CD4-positive, alpha-beta T cell treated with Interleukin-17A for 4 hours (primary cell): ENCODE measurements around the gene PHF13.

Experiments
- DNase-seq: peaks from one replicate; pipeline ENCODE4 v3.0.0-alpha.2; 2020; ENCODE audit warnings: mixed read lengths

PHF13 gene

DNA sequence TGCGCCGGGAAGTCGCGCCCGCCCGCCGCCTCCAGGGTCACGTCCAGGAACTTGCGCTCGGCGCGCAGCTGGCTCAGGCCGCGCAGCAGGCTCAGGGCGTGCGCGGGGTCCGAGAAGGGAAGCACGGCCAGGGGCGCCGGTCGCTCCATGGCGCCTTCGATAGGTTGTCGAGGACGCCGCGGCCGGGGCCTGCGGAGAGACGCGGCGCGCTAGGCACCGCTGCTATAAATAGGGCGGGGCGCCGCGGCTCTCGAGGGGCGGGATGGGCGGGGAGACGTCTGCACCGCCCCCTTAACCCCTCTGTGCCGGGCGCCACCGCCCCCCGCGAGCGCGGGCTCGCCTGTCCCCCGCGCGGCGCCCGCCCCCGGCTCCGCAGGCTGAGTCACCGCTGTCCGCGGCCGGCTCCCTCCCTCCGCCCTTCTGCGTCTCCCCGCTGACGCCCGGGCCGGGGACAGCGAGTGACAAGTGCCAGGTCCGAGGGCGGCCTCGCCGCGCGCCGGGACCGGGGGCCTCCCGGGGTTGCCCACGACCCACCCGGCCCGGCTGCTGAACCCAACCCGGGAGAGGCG, 10.8 kb upstream of the PHF13 start, which contains the start of gene KLHL21:
TSS of gene KLHL21 (minus strand) at position 201 of the 569 bp plus-strand sequence. CDS start at position 149, 52 bp downstream.
- peak; percentile 94 for DNase-seq

DNA sequence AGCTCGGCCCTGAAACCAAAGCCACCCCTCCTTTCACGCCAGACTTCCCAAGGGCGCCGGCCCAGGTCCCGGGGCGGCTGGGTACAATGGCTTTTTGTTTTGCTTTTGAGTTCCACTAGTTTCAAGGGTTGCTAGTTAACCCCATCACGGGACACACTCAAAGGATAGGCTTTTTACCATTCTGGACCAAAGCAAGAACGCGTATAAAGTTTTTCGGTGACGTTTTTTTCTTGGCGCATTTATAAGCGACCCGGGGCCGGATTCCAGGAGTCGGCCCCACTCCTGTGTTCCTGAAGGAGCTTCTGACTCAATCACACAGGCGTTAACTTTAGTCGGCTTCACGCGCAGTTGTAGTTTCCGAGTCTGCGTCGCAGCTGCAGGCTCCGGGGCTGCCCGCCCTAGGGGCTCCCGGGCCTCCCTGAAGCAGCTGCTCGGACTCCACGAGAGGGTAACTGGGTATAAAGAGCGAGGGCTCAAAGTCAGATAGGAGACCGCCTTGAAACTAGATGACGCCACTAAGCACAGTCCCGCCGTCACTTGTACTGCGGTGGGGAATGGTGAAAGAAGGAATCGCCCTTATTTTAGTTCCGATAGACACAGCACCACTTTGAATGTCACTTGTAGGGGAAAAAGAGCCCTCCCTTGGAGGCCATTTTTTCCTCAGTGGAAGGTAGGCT, 10.2 kb upstream of the PHF13 start:
- peak; percentile 65 for DNase-seq

- DNase-seq, result peak; percentile 42
These were observed 9.5 kb upstream of the PHF13 start for GRCh38 chr1:6603915-6604558.

- no peak for DNase-seq
These were observed 730 bp upstream of the PHF13 start for GRCh38 chr1:6612641-6613360.

DNA sequence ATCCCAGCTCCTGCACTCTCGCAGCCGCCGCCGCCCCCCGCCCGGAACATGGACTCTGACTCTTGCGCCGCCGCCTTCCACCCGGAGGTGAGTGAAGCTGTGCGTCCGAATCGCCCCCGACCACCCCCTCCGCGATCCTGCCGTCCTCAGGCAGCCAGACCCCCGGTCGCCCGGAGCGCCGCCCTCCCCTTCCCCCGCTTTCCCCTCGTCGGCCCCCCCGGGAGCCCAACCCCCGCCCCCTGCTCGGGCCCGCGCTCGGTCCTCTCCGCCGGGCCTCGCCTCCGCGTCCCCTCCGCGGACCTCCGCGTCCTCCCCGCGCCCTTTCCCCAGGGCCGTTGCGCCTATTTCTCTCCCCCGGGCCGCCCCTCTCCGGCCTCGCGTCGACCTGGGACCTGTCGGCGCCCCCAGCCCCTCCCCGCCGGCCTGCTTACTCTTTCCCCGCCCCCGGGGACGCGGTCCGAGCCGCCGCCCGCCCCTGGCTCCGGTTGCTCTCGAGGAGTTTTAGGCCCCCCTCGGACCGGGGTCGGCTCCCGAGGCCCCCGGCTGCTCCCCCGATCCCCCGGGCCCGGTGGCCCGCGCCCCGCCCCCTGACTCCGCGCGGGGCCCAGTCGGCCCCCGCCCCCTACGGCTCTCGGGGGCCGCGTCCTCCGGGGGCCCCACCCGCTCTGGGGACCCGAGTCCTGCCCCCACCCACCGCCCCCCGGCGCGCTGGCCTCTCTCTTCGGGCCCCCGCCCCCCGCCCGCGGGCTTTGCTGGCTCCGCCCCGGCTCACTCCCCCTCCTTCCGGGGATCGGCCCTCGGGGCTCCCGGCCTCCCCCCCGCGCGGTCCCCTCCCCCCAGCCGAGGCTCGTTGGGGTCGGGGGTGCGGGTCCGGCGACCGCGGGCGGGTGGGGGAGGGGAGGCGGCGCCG, 743 bp downstream of the PHF13 start:
- peak; percentile 71 for DNase-seq

- peak; percentile 26 for DNase-seq
These were observed 1.6 kb downstream of the PHF13 start for GRCh38 chr1:6614929-6615785.

GRCh38 chr1:6619045-6619444, 5.5 kb downstream of the PHF13 start:
- no peak for DNase-seq

GRCh38 chr1:6621429-6622391, 8.2 kb downstream of the PHF13 start:
- DNase-seq, result no peak

GRCh38 chr1:6622396-6623152, 9.0 kb downstream of the PHF13 start:
- no peak for DNase-seq

DNA sequence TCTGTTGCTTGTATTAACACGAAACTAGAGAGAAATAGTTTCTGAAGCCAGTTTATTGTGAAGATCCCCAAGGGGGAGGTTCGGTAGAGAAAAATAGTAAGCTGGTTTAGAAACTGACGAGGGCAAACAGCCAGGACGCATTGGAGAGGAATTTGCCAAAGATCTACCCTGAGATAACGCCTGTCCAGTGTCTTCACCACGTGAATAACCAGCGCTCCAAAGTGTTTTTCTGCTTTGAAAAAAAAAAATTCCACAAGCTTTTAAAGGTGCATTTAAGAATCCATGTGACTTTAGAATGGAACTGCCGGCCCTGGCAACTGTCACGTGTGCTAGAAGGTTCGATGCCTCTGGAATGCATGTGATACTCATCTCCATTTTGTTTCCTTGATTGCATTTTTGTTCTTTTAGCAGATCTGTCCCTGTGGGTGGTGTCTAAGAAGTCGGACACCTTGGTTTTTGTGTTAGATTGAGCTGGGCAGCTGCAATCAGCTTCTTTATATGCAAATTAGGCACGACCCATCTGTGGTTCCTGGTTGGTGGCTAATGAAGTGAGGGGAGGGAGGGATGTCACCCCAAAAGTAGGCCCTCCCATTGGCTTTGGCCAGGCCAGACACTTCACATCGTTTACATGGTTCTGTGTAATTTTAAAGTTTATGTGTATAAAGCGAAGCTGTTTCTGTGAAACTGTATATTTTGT, 9.9 kb downstream of the PHF13 start:
- no peak for DNase-seq

- peak; percentile 94 for DNase-seq
These were observed 11.4 kb downstream of the PHF13 start, which contains the start of gene THAP3 for GRCh38 chr1:6624710-6625583. TSS of gene THAP3 (plus strand) at chr1:6624868. CDS start at chr1:6625219, 351 bp downstream.

DNA sequence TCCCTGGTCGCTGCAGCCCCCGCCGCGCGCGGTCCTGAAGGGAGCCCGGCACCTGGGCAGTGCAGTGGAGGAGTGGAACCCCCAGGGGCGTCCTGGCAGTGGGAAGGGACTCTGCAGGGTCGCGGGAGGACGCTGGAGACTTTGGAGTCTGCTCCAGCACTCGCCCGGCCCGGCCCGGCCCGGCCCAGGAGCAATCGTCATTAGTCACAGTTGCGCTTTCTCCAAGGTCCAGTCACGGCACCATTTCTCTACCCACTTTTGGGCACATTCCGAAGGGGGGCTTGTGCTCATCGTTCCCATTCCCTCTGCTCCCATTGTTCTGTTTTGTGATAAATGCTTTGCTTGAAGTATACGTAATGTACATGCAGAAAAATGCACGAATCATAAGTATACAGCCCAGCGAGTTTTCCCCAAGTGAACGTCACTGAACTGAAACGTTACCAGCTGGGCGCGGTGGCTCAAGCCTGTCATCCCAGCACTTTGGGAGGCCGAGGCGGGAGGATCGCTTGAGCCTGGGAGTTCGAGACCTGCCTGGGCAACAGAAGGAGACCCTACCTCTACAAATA, 12.1 kb downstream of the PHF13 start:
- DNase-seq, result no peak

- DNase-seq, result no peak
These were observed 13.5 kb downstream of the PHF13 start for GRCh38 chr1:6627031-6627430.

- no peak for DNase-seq
These were observed 14.5 kb downstream of the PHF13 start for GRCh38 chr1:6627841-6628545.

GRCh38 chr1:6628971-6629479, 15.5 kb downstream of the PHF13 start:
- no peak for DNase-seq

DNA sequence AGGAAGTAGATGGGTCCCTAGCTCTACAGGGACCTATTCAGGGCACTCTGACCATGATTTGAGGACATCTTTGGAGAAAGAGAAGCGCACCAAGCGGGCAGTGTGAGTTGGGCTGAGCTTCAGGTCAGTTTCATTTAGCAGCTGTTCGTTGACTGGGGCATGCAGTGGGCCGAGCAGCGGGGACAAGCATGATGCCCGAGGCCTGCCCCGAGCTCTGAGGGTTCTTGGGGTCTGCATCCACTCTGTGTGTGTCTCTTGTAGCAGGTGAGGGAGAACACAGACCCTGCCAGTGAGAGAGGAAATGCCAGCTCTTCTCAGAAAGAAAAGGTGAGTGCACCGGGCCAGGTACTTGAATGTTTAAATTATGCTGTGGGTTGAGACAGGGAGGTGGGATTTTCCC, 16.5 kb downstream of the PHF13 start:
- DNase-seq, result no peak
